Neuronal stem cell (in vitro differentiated cells): ENCODE results near the gene LSM12. TPM values are rescaled to one million over a fixed set of nuclear protein-coding genes. Genes with fewer than 3 reads are reported as not detected.

Source experiments
- small RNA-seq: library from polyadenylated mRNA; stranded (forward); fragments of <200 nt; extraction: miRNeasy Mini kit (QIAGEN cat#:217004); gene quantifications from one replicate; pipeline ENCODE3, GENCODE V24; 2013; ENCODE audit not compliant: insufficient read depth

The LSM12 gene

Small RNA genes within 50 kb of the gene (small RNA-seq; reads per million reads assigned to genes)
- not detected for gene RF00012
